CD4-positive, alpha-beta T cell treated with Interleukin-17A for 4 hours (primary cell): ENCODE data around the gene HOXD1.

Source experiments
- DNase-seq: peaks from one replicate; pipeline ENCODE4 v3.0.0-alpha.2; 2020; ENCODE audit warnings: mixed read lengths

Gene HOXD1

DNA sequence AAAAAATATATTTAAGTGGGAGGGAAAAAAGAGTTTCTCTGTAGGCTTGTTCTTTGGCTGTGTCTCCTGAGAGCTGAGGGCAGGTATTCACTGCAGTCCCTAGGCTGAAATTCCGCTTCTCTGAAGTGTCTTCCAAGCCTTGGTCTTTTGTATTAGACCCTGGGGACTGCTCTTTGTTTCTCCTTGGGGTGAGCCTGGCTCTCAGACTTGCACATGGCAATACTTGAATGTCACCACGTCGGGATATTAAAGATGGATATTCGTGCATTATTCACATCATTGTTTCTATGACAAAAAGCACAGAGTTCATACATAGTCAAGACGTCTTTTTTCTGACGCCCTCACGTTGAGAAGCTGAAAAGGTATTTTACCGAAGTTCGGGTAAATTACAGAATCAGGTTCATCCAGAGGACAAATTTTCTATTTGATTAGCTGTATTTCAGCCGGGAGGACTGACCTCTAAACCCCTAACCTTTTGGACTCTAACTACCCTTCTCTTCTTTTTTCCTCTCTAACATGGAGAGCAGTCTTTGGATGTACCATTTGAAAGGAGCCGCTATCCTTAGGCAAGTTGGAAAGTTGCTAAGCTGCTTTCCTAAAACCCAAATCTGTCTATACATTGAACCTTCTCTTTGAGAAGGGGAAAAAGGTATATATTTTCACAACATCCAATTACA, 33.8 kb upstream of the HOXD1 start:
- DNase-seq, result no peak

DNA sequence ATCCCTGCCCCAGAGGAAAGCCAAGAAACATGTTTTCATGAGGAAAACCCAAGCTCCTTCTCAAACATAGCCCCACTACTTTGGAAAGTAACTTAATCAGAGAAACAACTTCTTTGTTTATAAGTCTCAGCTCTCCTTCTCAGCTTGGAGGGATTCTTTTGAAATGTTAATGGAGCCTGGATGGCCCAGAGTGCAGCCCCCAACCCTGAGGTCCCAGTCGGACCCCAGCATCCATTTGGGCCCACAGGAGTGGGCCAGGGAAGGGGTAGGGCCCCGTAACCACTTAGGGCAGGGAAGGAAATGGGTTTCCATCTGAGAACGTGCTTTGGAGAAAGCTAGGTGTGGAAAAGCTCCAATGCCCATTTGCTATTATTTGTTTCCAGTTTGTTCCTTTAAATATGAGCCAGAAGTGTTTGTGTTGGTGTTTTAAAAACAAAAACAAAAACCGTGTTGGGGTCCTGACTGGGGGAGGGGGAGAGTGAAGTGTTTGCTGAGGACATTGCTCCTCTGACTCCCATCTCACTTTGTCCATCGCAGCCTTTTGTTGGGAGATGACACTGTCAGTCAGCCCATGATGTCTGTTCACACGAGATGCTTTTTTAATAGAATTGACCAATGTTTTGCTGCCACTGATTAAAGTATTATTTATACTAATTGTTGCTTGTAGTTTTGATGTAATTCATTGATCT, 33.0 kb upstream of the HOXD1 start:
- no peak for DNase-seq

DNA sequence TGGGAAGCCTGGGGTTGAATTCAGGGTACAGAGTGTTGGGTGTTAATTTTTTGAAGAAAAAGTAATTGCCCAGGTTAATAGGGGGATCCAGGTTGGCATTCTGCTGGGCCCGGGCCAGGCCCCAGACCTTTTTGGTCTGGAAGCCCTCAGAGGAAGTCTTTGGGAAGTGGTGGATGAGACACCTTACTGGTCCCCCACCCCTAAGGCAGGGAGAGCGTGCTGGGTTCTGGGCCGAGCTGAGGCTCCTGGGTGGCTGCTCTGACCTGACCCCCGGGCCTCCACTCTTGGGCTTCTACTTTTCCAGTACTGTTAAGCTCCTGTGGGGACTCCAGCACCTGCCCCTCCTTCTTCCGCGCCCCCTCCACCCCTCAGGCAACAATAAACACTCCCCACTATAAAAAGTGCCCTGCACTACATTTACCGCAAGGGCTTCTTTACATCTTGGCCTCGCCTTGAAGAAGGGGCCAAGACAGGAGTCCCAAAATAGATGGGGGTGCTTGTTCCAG, 32.1 kb upstream of the HOXD1 start:
- DNase-seq, result no peak

GRCh38 chr2:176156807-176157498, 31.5 kb upstream of the HOXD1 start, which contains the start of gene HOXD3:
Gene HOXD3 (plus strand): TSS chr2:176157307. CDS start chr2:176169115, 11,808 bp downstream.
- no peak for DNase-seq

- DNase-seq, result no peak
Observed at GRCh38 chr2:176157499-176158185, 30.8 kb upstream of the HOXD1 start.

DNA sequence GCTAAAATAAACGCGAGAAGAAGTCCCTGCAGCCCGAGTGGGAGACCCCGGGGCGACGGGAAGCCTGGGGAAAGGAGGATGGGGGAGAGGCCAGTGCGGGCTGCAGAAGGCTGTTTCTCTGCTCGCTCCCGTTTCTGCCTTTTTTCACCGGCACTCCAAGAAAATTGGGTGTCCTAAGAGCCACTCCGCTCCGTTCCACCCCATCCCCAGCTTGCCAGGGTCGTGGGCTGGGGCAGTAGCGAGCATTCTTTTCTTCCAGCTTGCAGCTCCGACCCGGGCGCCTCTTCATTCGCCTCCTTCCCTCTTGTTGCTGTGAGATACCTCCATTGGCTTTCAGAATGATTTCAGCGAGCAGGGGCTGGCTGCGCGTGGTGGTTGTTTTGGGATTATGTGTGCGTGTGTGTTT, 30.3 kb upstream of the HOXD1 start:
- DNase-seq, result no peak

- no peak for DNase-seq
Observed at GRCh38 chr2:176158855-176159662, 29.4 kb upstream of the HOXD1 start.

GRCh38 chr2:176159663-176160250, 28.7 kb upstream of the HOXD1 start:
- no peak for DNase-seq

DNA sequence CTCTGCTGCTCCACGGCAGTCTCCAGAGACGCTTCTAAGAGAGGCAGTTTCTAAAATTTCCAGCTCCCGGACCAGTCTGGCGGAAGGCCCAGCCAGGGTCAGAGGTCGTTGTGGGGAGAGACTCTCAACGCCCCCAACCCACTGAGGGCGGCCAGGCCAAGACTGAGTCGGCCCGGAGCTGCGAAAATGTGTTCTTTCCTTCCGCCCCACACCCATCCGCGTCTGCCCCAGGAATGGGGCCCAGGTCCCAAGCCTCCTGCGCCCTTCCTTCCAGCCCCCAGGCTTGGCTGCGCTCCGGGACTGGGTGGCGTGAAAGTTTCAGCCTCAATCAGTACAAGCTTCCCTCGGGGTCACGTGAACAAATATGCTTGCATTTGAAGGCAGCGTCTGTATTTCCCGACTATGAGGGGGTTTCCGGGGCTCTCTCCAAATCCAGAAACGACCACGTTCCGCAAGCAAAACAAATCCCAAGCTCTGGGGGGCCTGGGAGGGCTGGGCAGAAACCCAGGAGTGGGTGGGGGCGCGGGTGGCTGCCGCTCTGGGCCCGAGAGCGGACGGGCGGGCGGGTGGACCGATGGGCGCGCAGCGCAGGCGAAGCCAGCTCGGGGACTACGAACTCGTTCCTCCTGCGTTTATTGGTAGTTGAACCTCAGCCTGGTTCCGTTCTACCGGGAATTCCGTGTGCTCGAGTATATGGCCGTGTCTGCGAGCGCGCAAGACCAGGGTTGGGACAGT, 28.1 kb upstream of the HOXD1 start:
- no peak for DNase-seq

- no peak for DNase-seq
Observed at GRCh38 chr2:176160986-176161824, 27.3 kb upstream of the HOXD1 start.

DNA sequence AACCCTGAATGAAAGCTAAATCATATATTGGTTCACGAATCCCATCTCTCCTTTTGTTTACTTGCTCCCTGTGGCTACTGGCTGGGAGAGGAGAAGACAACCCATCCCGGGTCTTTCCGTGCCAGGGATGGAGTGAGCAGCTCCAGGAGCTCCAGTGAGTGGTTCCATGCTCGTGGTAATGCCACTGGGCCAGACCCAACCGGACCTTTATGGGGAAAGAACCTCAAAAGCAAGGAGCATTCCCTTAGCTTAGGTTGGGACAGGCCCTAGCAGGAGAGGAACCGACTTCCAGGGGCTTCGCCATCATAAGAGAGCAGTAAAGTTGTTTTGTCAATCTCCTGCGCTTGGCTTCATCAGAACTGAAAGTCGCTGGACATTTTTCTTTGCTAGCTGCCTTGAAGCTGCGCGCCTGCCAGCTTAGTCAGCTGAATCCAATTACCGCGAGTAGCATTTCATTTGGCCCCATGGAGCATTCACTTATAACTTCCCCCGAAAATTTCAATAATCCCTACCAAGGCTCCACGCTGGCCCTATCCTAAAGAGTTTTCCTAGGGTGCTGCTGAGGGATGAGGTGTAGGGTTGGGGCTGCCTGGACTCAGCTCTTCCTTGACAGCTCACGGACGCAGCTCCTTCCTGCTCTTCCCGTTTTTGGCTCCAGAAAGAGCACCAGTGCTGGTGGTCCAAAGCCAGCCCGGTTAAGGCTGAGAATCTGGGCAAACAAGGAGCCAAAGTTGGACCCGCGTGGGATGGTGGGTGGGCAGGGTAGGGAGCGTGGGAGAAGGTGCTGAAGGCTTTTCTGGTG, 26.4 kb upstream of the HOXD1 start:
- DNase-seq, result no peak

GRCh38 chr2:176162911-176163671, 25.4 kb upstream of the HOXD1 start:
- no peak for DNase-seq

- no peak for DNase-seq
Observed at GRCh38 chr2:176163672-176164056, 24.8 kb upstream of the HOXD1 start.

DNA sequence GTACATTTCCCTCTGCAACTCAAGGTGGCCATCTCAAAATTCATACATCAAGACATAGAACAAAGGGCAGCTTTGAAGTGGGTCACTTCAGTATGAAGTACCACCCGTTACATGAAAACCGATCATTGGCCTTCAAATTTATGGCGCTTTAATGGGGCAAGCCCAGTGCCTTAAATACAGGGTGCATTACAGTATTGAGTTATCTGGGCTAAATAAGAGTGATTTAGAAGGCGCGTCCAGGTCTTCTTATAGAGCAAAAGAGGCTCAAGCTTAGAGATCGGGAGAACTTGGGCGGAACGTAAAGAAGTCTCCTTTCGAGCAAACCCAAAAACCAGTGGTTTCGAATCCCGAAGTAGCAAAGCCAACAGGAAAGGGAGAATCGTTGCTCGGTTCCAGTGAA, 24.3 kb upstream of the HOXD1 start:
- DNase-seq, result no peak

GRCh38 chr2:176164611-176165369, 23.7 kb upstream of the HOXD1 start:
- no peak for DNase-seq

- no peak for DNase-seq
Observed at GRCh38 chr2:176165370-176166050, 23.0 kb upstream of the HOXD1 start.

- no peak for DNase-seq
Observed at GRCh38 chr2:176166272-176166671, 22.2 kb upstream of the HOXD1 start.
